GM23338 (cell line): ENCODE measurements around the gene IYD. TPM values are rescaled to one million over a fixed set of nuclear protein-coding genes. Genes with fewer than 3 reads are reported as not detected.

ENCODE experiments used
- ATAC-seq: fragments of 200-7000 bp; cut with Tn5 transposase; 3 replicates; pipeline ENCODE4 v1.9.1; 2020
- DNase-seq: peaks from one replicate; pipeline ENCODE4 v3.0.0-alpha.2; 2015; ENCODE audit warnings: low spot score
- H2AFZ ChIP-seq: fragments of 200-600 bp; sonication (generic); 2 replicates; pipeline ENCODE4 v1.8.0; 2016; ENCODE audit warnings: antibody characterized with exemption, mild to moderate bottlenecking, moderate library complexity
- H3F3A ChIP-seq: fragments of 200-600 bp; sonication (generic); replicated peaks from 2 replicates; pipeline ENCODE4 v1.8.0; 2017; ENCODE audit warnings: antibody characterized with exemption, mixed run types, low read depth
- H3K27ac ChIP-seq: fragments of 200-600 bp; sonication (generic); 2 replicates; pipeline ENCODE4 v1.6.1; 2016; ENCODE audit warnings: low read depth
- H3K27me3 ChIP-seq: fragments of 200-600 bp; sonication (generic); 2 replicates; pipeline ENCODE4 v1.8.0; 2016; ENCODE audit warnings: mild to moderate bottlenecking, mixed run types, moderate library complexity; ENCODE audit not compliant: insufficient read depth
- H3K36me3 ChIP-seq: fragments of 200-600 bp; sonication (generic); 2 replicates; pipeline ENCODE4 v1.8.0; 2016; ENCODE audit warnings: mild to moderate bottlenecking; ENCODE audit not compliant: insufficient read depth
- H3K4me1 ChIP-seq: fragments of 200-600 bp; sonication (generic); 2 replicates; pipeline ENCODE4 v1.8.0; 2016; ENCODE audit warnings: mild to moderate bottlenecking, moderate library complexity; ENCODE audit not compliant: insufficient read depth
- H3K4me2 ChIP-seq: fragments of 200-600 bp; sonication (generic); 2 replicates; pipeline ENCODE4 v1.7.1; 2017; ENCODE audit warnings: mixed run types
- H3K4me3 ChIP-seq: fragments of 200-600 bp; sonication (generic); 2 replicates; pipeline ENCODE4 v1.6.1; 2016; ENCODE audit warnings: mixed run types
- H3K79me2 ChIP-seq: fragments of 200-600 bp; sonication (generic); replicated peaks from 2 replicates; pipeline ENCODE4 v1.8.0; 2017; ENCODE audit warnings: mild to moderate bottlenecking; ENCODE audit not compliant: insufficient read depth
- H3K9me2 ChIP-seq: fragments of 200-600 bp; sonication (generic); 2 replicates; pipeline ENCODE4 v1.8.0; 2017; ENCODE audit not compliant: insufficient read depth
- H4K20me1 ChIP-seq: fragments of 200-600 bp; sonication (generic); replicated peaks from 2 replicates; pipeline ENCODE4 v1.8.0; 2017; ENCODE audit warnings: mild to moderate bottlenecking; ENCODE audit not compliant: insufficient read depth
- H3K27ac Mint-ChIP-seq: 2 replicates; pipeline ENCODE4 v1.8.0; 2020; ENCODE audit warnings: inconsistent platforms, mild to moderate bottlenecking, moderate library complexity, mixed read lengths
- H3K27me3 Mint-ChIP-seq: 3 replicates; pipeline ENCODE4 v1.8.0; 2022; ENCODE audit warnings: low read depth, mild to moderate bottlenecking, moderate library complexity, mixed read lengths, inconsistent platforms; ENCODE audit not compliant: insufficient read depth, poor library complexity
- H3K36me3 Mint-ChIP-seq: 3 replicates; pipeline ENCODE4 v1.8.0; 2021; ENCODE audit warnings: low read depth, mild to moderate bottlenecking, inconsistent platforms, moderate library complexity, mixed read lengths
- H3K4me1 Mint-ChIP-seq: 3 replicates; pipeline ENCODE4 v1.8.0; 2020; ENCODE audit warnings: mild to moderate bottlenecking, inconsistent platforms, mixed read lengths
- H3K4me3 Mint-ChIP-seq: 3 replicates; pipeline ENCODE4 v1.8.0; 2021; ENCODE audit warnings: moderate library complexity, mild to moderate bottlenecking, inconsistent platforms, mixed read lengths
- H3K9me3 Mint-ChIP-seq: 3 replicates; pipeline ENCODE4 v1.8.0; 2020; ENCODE audit warnings: moderate library complexity, mild to moderate bottlenecking, inconsistent platforms, mixed read lengths
- CREB1 ChIP-seq: fragments of 250-450 bp; sonication (Bioruptor Pico); IDR thresholded peaks from 2 replicates; pipeline ENCODE4 v1.5.0; 2020; ENCODE audit warnings: low read depth, mild to moderate bottlenecking, moderate library complexity
- CTCF ChIP-seq, 2 experiments: fragments of 200-600 bp in 1 of 2; sonication (generic) in 1 of 2; conservative IDR thresholded peaks; 2 replicates each; pipeline versions ENCODE4 v1.5.1 to v1.6.1; 2016 to 2017; ENCODE audit warnings: antibody characterized with exemption in 2 of 2, low read depth in 2 of 2, mild to moderate bottlenecking in 2 of 2, moderate library complexity in 1 of 2
- ETS1 ChIP-seq: IDR thresholded peaks from 2 replicates; pipeline ENCODE4 v1.6.1; 2016; ENCODE audit warnings: antibody characterized with exemption
- EZH2 ChIP-seq: fragments of 200-600 bp; sonication (generic); IDR thresholded peaks from one replicate; pipeline ENCODE4 v1.8.0; 2017; ENCODE audit warnings: antibody characterized with exemption, mild to moderate bottlenecking, low read depth; ENCODE audit not compliant: unreplicated experiment
- NANOG ChIP-seq: IDR thresholded peaks from 2 replicates; pipeline ENCODE4 v1.6.1; 2016; ENCODE audit warnings: antibody characterized with exemption, borderline replicate concordance
- POLR2AphosphoS5 ChIP-seq: IDR thresholded peaks from 2 replicates; pipeline ENCODE4 v1.6.1; 2016; ENCODE audit warnings: antibody characterized with exemption, low read depth
- STAT1 ChIP-seq: IDR thresholded peaks from one replicate; pipeline ENCODE4 v1.6.1; 2016; ENCODE audit warnings: antibody characterized with exemption; ENCODE audit not compliant: unreplicated experiment
- polyA plus RNA-seq: library from polyadenylated mRNA; unstranded; fragments of >200 nt; fragmentation: Nextera tagmentation; extraction: Ambion mirVana; gene quantifications from 2 replicates; pipeline ENCODE4 v1.2.1, GENCODE V29; 2016
- total RNA-seq: library from RNA; depleted of rRNA; stranded (reverse); fragments of >200 nt; shearing (Covaris generic); gene quantifications from 2 replicates; pipeline ENCODE4 v1.2.3, GENCODE V29; 2014
- TF ChIP-seq, protein P1 (sequence below): IDR thresholded peaks from one replicate; pipeline ENCODE4 v1.6.1; 2018; ENCODE audit warnings: antibody characterized with exemption; ENCODE audit not compliant: unreplicated experiment

Gene IYD
- total and polyA plus RNA-seq, 2 experiments from 2014 or later: not detected

DNA sequence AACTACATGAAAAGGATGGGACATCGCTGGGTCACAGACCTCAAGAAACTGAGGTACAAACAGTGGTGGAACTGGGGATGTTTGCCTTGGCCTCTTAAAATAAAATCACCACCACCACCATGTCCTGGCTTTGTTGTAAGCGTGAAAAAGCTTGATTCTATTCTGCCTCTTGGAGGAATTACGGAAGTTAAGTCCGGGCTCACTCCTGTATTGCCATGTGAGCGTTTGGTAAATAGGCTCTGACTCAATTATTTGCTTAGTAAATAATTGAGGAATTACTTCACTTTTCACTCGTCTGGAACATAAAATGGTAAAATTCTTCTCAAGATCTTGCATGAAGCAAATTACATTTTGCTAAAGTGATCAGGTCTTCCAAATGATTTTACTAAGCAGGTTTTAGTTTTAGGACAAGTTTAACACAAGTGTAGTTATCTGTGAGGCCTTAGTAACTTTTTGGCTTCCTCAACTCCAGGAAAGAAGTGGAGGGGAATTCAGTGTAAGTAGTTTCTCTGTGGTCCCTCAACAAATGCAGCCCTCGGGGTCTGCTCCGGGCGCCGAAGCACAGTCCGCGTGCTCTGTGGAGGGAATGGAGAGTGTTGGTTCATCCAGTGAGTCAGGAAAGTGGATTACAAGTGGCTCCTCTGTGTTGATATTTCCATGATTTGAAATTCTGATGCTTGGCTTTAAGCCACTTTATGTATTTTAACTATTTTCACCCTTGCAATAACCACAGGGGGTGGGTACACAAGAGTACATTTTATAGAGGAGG, 23.8 kb downstream of the IYD start:
- no peak overlapping the region for H3K27ac ChIP-seq
- Mint-ChIP-seq H3K9me3 (no peaks in the 10 kb centered on the region), H3K4me3 (no peak overlapping the region), H3K4me1 (no peaks in the 10 kb centered on the region), H3K27ac (no peak overlapping the region), H3K27me3 (no peaks in the 10 kb centered on the region), H3K36me3 (no peaks in the 10 kb centered on the region)
- ATAC-seq (no peak), DNase-seq (no peak)
- H3K4me3 ChIP-seq: no peak overlapping the region
- H3K9me2 ChIP-seq: no peaks in the 10 kb centered on the region
- H3F3A ChIP-seq: no peaks in the 10 kb centered on the region
- H3K79me2 ChIP-seq: no peaks in the 10 kb centered on the region
- H2AFZ ChIP-seq: no peak overlapping the region
- H3K27me3 ChIP-seq: no peaks in the 10 kb centered on the region
- H3K4me1 ChIP-seq: no peaks in the 10 kb centered on the region
- no peak overlapping the region for H3K4me2 ChIP-seq
- no peaks in the 10 kb centered on the region for H4K20me1 ChIP-seq
- TF ChIP-seq EZH2: no peak
- TF ChIP-seq CREB1 (CRISPR knock-in tag): no peak
- TF ChIP-seq NANOG: no peak
- TF ChIP-seq, protein P1, sequence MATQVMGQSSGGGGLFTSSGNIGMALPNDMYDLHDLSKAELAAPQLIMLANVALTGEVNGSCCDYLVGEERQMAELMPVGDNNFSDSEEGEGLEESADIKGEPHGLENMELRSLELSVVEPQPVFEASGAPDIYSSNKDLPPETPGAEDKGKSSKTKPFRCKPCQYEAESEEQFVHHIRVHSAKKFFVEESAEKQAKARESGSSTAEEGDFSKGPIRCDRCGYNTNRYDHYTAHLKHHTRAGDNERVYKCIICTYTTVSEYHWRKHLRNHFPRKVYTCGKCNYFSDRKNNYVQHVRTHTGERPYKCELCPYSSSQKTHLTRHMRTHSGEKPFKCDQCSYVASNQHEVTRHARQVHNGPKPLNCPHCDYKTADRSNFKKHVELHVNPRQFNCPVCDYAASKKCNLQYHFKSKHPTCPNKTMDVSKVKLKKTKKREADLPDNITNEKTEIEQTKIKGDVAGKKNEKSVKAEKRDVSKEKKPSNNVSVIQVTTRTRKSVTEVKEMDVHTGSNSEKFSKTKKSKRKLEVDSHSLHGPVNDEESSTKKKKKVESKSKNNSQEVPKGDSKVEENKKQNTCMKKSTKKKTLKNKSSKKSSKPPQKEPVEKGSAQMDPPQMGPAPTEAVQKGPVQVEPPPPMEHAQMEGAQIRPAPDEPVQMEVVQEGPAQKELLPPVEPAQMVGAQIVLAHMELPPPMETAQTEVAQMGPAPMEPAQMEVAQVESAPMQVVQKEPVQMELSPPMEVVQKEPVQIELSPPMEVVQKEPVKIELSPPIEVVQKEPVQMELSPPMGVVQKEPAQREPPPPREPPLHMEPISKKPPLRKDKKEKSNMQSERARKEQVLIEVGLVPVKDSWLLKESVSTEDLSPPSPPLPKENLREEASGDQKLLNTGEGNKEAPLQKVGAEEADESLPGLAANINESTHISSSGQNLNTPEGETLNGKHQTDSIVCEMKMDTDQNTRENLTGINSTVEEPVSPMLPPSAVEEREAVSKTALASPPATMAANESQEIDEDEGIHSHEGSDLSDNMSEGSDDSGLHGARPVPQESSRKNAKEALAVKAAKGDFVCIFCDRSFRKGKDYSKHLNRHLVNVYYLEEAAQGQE: no peak
- TF ChIP-seq POLR2AphosphoS5: no peak
- TF ChIP-seq STAT1: no peak
- no peak for TF ChIP-seq ETS1
- TF ChIP-seq CTCF (conservative IDR thresholded peaks at IDR 0.05; ENCODE audit: low read depth in 2 of 2): no peak
- no peaks in the 10 kb centered on the region for H3K36me3 ChIP-seq
